HepG2 (cell line): ENCODE results near the gene NCBP2. TPM values are rescaled to one million over a fixed set of nuclear protein-coding genes. Genes with fewer than 3 reads are reported as not detected.

Experiments
- ADNP ChIP-seq: sonication (generic); formaldehyde crosslinking; IDR thresholded peaks from 2 replicates; pipeline ENCODE4 v1.4.0; 2020; ENCODE audit warnings: missing genetic modification reagents
- CTCF ChIP-seq: sonication (generic); formaldehyde crosslinking; IDR thresholded peaks from 2 replicates; pipeline ENCODE4 v1.5.0; 2020; ENCODE audit warnings: mild to moderate bottlenecking, missing genetic modification reagents, moderate library complexity
- EZH2 ChIP-seq: conservative IDR thresholded peaks from 2 replicates; pipeline ENCODE4 v1.6.1; 2012; ENCODE audit warnings: mild to moderate bottlenecking, low read depth, low read length, moderate library complexity
- NFKB2 ChIP-seq: sonication (generic); formaldehyde crosslinking; IDR thresholded peaks from 2 replicates; pipeline ENCODE4 v1.4.0; 2020; ENCODE audit warnings: missing genetic modification reagents, borderline replicate concordance
- PAXIP1 ChIP-seq: sonication (generic); formaldehyde crosslinking; conservative IDR thresholded peaks from 2 replicates; pipeline ENCODE4 v1.4.0; 2020; ENCODE audit warnings: mild to moderate bottlenecking, missing genetic modification reagents, moderate library complexity
- PITX1 ChIP-seq: sonication (generic); formaldehyde crosslinking; IDR thresholded peaks from 2 replicates; pipeline ENCODE4 v1.5.1; 2020; ENCODE audit warnings: mild to moderate bottlenecking, missing genetic modification reagents
- RBFOX2 ChIP-seq: fragments of 200-400 bp; formaldehyde crosslinking; IDR thresholded peaks from 2 replicates; pipeline ENCODE4 v1.6.1; 2017; ENCODE audit warnings: low read depth, mild to moderate bottlenecking, low read length
- ZHX1 ChIP-seq: sonication (generic); formaldehyde crosslinking; IDR thresholded peaks from 2 replicates; pipeline ENCODE4 v1.8.1; 2022; ENCODE audit warnings: low read depth, mild to moderate bottlenecking, missing genetic modification reagents
- ZNF510 ChIP-seq: sonication (generic); formaldehyde crosslinking; IDR thresholded peaks from 2 replicates; pipeline ENCODE4 v1.4.0; 2020; ENCODE audit warnings: low read depth, mild to moderate bottlenecking, missing genetic modification reagents
- ZNF619 ChIP-seq: sonication (generic); formaldehyde crosslinking; IDR thresholded peaks from 2 replicates; pipeline ENCODE4 v1.4.0; 2020; ENCODE audit warnings: mild to moderate bottlenecking, missing genetic modification reagents
- ZNF646 ChIP-seq: sonication (generic); formaldehyde crosslinking; IDR thresholded peaks from 2 replicates; pipeline ENCODE4 v1.9.0; 2021; ENCODE audit warnings: mild to moderate bottlenecking, missing genetic modification reagents
- polyA plus RNA-seq, 8 experiments: library from polyadenylated mRNA; depleted of rRNA in 3 of 8; stranded (reverse) in 7 of 8; unstranded in 1 of 8; fragments of >200 nt; fragmentation: Illumina TruSeq in 4 of 8; extraction: Trizol in 4 of 8; gene quantifications; 2 replicates each; pipeline versions ENCODE4 v1.2.1 to v1.2.3, GENCODE V29; 2011 to 2016; ENCODE audit warnings: low read depth in 4 of 8, missing spikeins in 1 of 8, mixed read lengths in 1 of 8; ENCODE audit not compliant: insufficient read depth in 1 of 8
- total RNA-seq, 5 experiments: library from RNA; depleted of rRNA; stranded (reverse); fragments of >200 nt; fragmentation: Illumina TruSeq; extraction: Trizol; gene quantifications; 2 replicates each; pipeline ENCODE4 v1.2.3, GENCODE V29; 2016; ENCODE audit warnings: low read depth in 1 of 5

Gene NCBP2
- total and polyA plus RNA-seq, 2 of the 13 experiments (the other 11 are each of a cell fraction or from before 2014, with no cell fraction given) = 58.7 to 95.5 TPM

- TF ChIP-seq PAXIP1 (0 out of 2 replicates have a peak, but pooled peaks have one; percentile 28), EZH2 (no peak), NFKB2 (CRISPR knock-in tag) (0 out of 2 replicates have a peak, but pooled peaks have one; percentile 39), ZNF510 (CRISPR knock-in tag) (peak; percentile 21; the same call in 1 of the 2 replicates), PITX1 (CRISPR knock-in tag) (0 out of 2 replicates have a peak, but pooled peaks have one; percentile 36), CTCF (CRISPR knock-in tag) (peak; percentile 91), ZNF619 (CRISPR knock-in tag) (0 out of 2 replicates have a peak, but pooled peaks have one; percentile 37), RBFOX2 (peak; percentile 73), ADNP (peak; percentile 48; the same call in 1 of the 2 replicates), ZNF646 (CRISPR knock-in tag) (no peak), ZHX1 (CRISPR knock-in tag) (0 out of 2 replicates have a peak, but pooled peaks have one; percentile 1)
Measured at GRCh38 chr3:196948442-196949284, 6.3 kb upstream of the NCBP2 start (continued).
